ENCODE measurements around the gene HPCAL4. TPM values are rescaled to one million over a fixed set of nuclear protein-coding genes. Genes with fewer than 3 reads are reported as not detected.

Gene HPCAL4
- total RNA-seq, 4 donors from 2014 or later, result not detected

GRCh38 chr1:39638965-39639304 lies 52.3 kb downstream of the HPCAL4 start:
- Histone ChIP-seq H3K9me3 (no peaks in the 10 kb centered on the region), H3K4me1 (peaks cover 0 to 35% (median 0%) of the 10 kb centered on the region in 4 donors), H3K27me3 (peaks cover 0 to 15% of the 10 kb centered on the region in 2 donors), H3K36me3 (no peaks in the 10 kb centered on the region), H3K4me3 (peak overlapping the region; percentile 37 to 64 (median 48)), H3K27ac (peak overlapping the region in 3 of 4 donors; percentile 0 to 87 (median 84))
- 67 to 71% methylated on average over 3 of the region's 3 CpGs for WGBS, 2 donors
- TF ChIP-seq CTCF (IDR thresholded peaks at IDR 0.05), result no peak
- no peak for DNase-seq (ENCODE audit: low spot score in 2 of 2)

- Histone ChIP-seq H3K27ac (peak overlapping the region in 2 of 4 donors; percentile 84 to 87), H3K27me3 (peaks cover 0 to 18% of the 10 kb centered on the region in 2 donors)
Observed at GRCh38 chr1:39637361-39637760, 53.9 kb downstream of the HPCAL4 start.

GRCh38 chr1:39635871-39636210 lies 55.4 kb downstream of the HPCAL4 start:
- Histone ChIP-seq H3K9me3 (no peaks in the 10 kb centered on the region), H3K27ac (peak overlapping the region in 3 of 4 donors; percentile 20 to 84 (median 72)), H3K4me1 (peaks cover 0 to 50% (median 0%) of the 10 kb centered on the region in 4 donors), H3K36me3 (peaks cover 0 to 3% (median 0%) of the 10 kb centered on the region in 3 donors), H3K4me3 (no peak overlapping the region), H3K27me3 (peaks cover 0 to 18% of the 10 kb centered on the region in 2 donors)
- TF ChIP-seq EP300 (IDR thresholded peaks at IDR 0.05) (no peak), CTCF (IDR thresholded peaks at IDR 0.05) (no peak), POLR2A (IDR thresholded peaks at IDR 0.05) (no peak)
- DNase-seq (ENCODE audit: low spot score in 2 of 2), result no peak
- 29 to 37% methylated on average over 2 of the region's 2 CpGs for WGBS, 2 donors

More at GRCh38 chr1:39637361-39637760, 53.9 kb downstream of the HPCAL4 start:
- no peak for DNase-seq (ENCODE audit: low spot score in 2 of 2)
- H3K4me3 ChIP-seq, result peak overlapping the region in 1 of 4 donors; percentile 64
- peaks cover 0 to 50% (median 0%) of the 10 kb centered on the region in 4 donors for H3K4me1 ChIP-seq
- WGBS, 2 donors, result 54 to 57% methylated on average over 4 of the region's 4 CpGs
- H3K9me3 ChIP-seq, result no peaks in the 10 kb centered on the region
- no peaks in the 10 kb centered on the region for H3K36me3 ChIP-seq
- TF ChIP-seq EP300 (IDR thresholded peaks at IDR 0.05), result no peak
- no peak for TF ChIP-seq POLR2A (IDR thresholded peaks at IDR 0.05)
- TF ChIP-seq CTCF (IDR thresholded peaks at IDR 0.05), result no peak

- DNase-seq (ENCODE audit: low spot score in 2 of 2), result peak in 1 of 2 donors; percentile 42
- Histone ChIP-seq H3K27me3 (peaks cover 0 to 18% of the 10 kb centered on the region in 2 donors), H3K9me3 (no peaks in the 10 kb centered on the region), H3K27ac (peak overlapping the region in 3 of 4 donors; percentile 20 to 84 (median 72)), H3K36me3 (peaks cover 0 to 8% (median 0%) of the 10 kb centered on the region in 3 donors), H3K4me3 (no peak overlapping the region), H3K4me1 (peaks cover 0 to 50% (median 0%) of the 10 kb centered on the region in 4 donors)
- WGBS, 2 donors, result 55 to 74% methylated on average over 12 of the region's 12 CpGs
- peak in 1 of 2 donors; percentile 54 for TF ChIP-seq EP300 (IDR thresholded peaks at IDR 0.05)
- no peak for TF ChIP-seq CTCF (IDR thresholded peaks at IDR 0.05)
- no peak for TF ChIP-seq POLR2A (IDR thresholded peaks at IDR 0.05)
Observed at GRCh38 chr1:39635205-39635870, 55.9 kb downstream of the HPCAL4 start.

- WGBS, 2 donors, result 70 to 75% methylated on average over 3 of the region's 3 CpGs
- H3K27ac ChIP-seq, result peak overlapping the region; percentile 4 to 80 (median 44)
- TF ChIP-seq EP300 (IDR thresholded peaks at IDR 0.05) (no peak), CTCF (IDR thresholded peaks at IDR 0.05) (no peak), POLR2A (IDR thresholded peaks at IDR 0.05) (no peak)
Observed at GRCh38 chr1:39633422-39633821, 57.8 kb downstream of the HPCAL4 start.

More at GRCh38 chr1:39633422-39633821, 57.8 kb downstream of the HPCAL4 start:
- no peak for DNase-seq (ENCODE audit: low spot score in 2 of 2)
- Histone ChIP-seq H3K9me3 (no peaks in the 10 kb centered on the region), H3K4me1 (peaks cover 0 to 37% (median 0%) of the 10 kb centered on the region in 4 donors), H3K4me3 (peak overlapping the region in 1 of 4 donors; percentile 41), H3K36me3 (peaks cover 0 to 21% (median 0%) of the 10 kb centered on the region in 3 donors), H3K27me3 (peaks cover 0 to 10% of the 10 kb centered on the region in 2 donors)

All from tibial nerve (tissue), 4 donors.